Keratinocyte (primary cell): ENCODE results near the gene DUSP18. TPM values are rescaled to one million over a fixed set of nuclear protein-coding genes. Genes with fewer than 3 reads are reported as not detected.
"Not testable (repeated sequence)": the region's sequence is repeated elsewhere in the genome, so short reads cannot be mapped to it uniquely, and the experiment has no call there.

Experiments
- DNase-seq: peaks from one replicate; pipeline ENCODE4 v3.0.0-alpha.2; 2011; ENCODE audit warnings: low read depth, missing footprints, low spot score
- FAIRE-seq: peaks from 2 replicates; lab custom pipeline; 2011; peaks lifted over from hg19 to GRCh38; lab: Jason Lieb, UNC
- H2AFZ ChIP-seq: 2 replicates; pipeline ENCODE4 v1.6.0; 2012; ENCODE audit warnings: low read length, control low read depth, inconsistent platforms; ENCODE audit not compliant: control insufficient read depth
- H3K27ac ChIP-seq: 2 replicates; pipeline ENCODE4 v1.5.1; 2011; ENCODE audit warnings: low read length; ENCODE audit not compliant: control insufficient read depth, insufficient read depth
- H3K27me3 ChIP-seq: 3 replicates; pipeline ENCODE4 v1.6.0; 2011; ENCODE audit warnings: low read length; ENCODE audit not compliant: control insufficient read depth, insufficient read depth; ENCODE audit errors: extremely low read depth
- H3K36me3 ChIP-seq, 2 experiments: 2 replicates in 1 of 2; 3 replicates in 1 of 2; pipeline ENCODE4 v1.5.1; 2011; ENCODE audit warnings: low read length in 2 of 2, mild to moderate bottlenecking in 1 of 2; ENCODE audit not compliant: control insufficient read depth in 2 of 2, insufficient read depth in 2 of 2; ENCODE audit errors: extremely low read depth in 1 of 2
- H3K4me1 ChIP-seq: 3 replicates; pipeline ENCODE4 v1.5.1; 2011; ENCODE audit warnings: low read length; ENCODE audit not compliant: control insufficient read depth, insufficient read depth; ENCODE audit errors: extremely low read depth
- H3K4me2 ChIP-seq: 3 replicates; pipeline ENCODE4 v1.6.0; 2011; ENCODE audit warnings: low read depth, low read length; ENCODE audit not compliant: control insufficient read depth, insufficient read depth; ENCODE audit errors: extremely low read depth
- H3K4me3 ChIP-seq, 3 experiments: fragments of 200-600 bp in 1 of 3; sonication (generic) in 1 of 3; 2 replicates in 2 of 3; 3 replicates in 1 of 3; pipeline ENCODE4 v1.5.1; 2011 to 2016; ENCODE audit warnings: low read length in 3 of 3, mild to moderate bottlenecking in 3 of 3, control low read depth in 2 of 3, inconsistent platforms in 1 of 3, low read depth in 1 of 3, mixed read lengths in 1 of 3, mixed run types in 1 of 3, moderate library complexity in 1 of 3; ENCODE audit not compliant: control insufficient read depth in 2 of 3, insufficient read depth in 2 of 3; ENCODE audit errors: extremely low read depth in 1 of 3
- H3K79me2 ChIP-seq: 2 replicates; pipeline ENCODE4 v1.6.0; 2012; ENCODE audit warnings: low read length; ENCODE audit not compliant: control insufficient read depth, insufficient read depth
- H3K9ac ChIP-seq: 3 replicates; pipeline ENCODE4 v1.6.0; 2011; ENCODE audit warnings: low read length; ENCODE audit not compliant: control insufficient read depth, insufficient read depth; ENCODE audit errors: extremely low read depth
- H3K9me1 ChIP-seq: 3 replicates; pipeline ENCODE4 v1.6.0; 2011; ENCODE audit warnings: low read length; ENCODE audit not compliant: control insufficient read depth, insufficient read depth; ENCODE audit errors: extremely low read depth
- H3K9me3 ChIP-seq: 2 replicates; pipeline ENCODE4 v1.5.1; 2012; ENCODE audit warnings: low read depth, low read length; ENCODE audit not compliant: control insufficient read depth
- H4K20me1 ChIP-seq: 3 replicates; pipeline ENCODE4 v1.6.0; 2011; ENCODE audit warnings: low read length; ENCODE audit not compliant: control insufficient read depth, insufficient read depth; ENCODE audit errors: extremely low read depth
- CTCF ChIP-seq, 3 experiments: IDR thresholded peaks in 1 of 3; conservative IDR thresholded peaks in 1 of 3; optimal IDR thresholded peaks in 1 of 3; 2 replicates in 2 of 3; 3 replicates in 1 of 3; pipeline versions ENCODE3 to v1.5.1; 2011; ENCODE audit warnings: low read length in 3 of 3, mild to moderate bottlenecking in 3 of 3, moderate library complexity in 2 of 3, control low read depth in 1 of 3, inconsistent platforms in 1 of 3; ENCODE audit not compliant: insufficient read depth in 2 of 3; ENCODE audit errors: extremely low read depth in 1 of 3
- EZH2 ChIP-seq: IDR thresholded peaks from one replicate; pipeline ENCODE4 v1.6.1; 2012; ENCODE audit warnings: inconsistent platforms, mild to moderate bottlenecking, low read length, moderate library complexity
- dilution Hi-C: fragments of 300-500 bp; cut with MboI; formaldehyde crosslinking; loops from one replicate; pipeline ENCODE4 v1.7.0; 2020; ENCODE audit warnings: low sequenced_read_pairs; ENCODE audit not compliant: extremely low pct_ligation_motif_present
- polyA plus RNA-seq, 5 experiments: library from polyadenylated mRNA; depleted of rRNA in 3 of 5; stranded (reverse) in 3 of 5; stranded (forward) in 1 of 5; unstranded in 1 of 5; fragments of >200 nt; gene quantifications; 1 replicate in 1 of 5; 2 replicates in 3 of 5; 3 replicates in 1 of 5; pipeline versions ENCODE4 v1.2.1 to v1.2.3, GENCODE V29; 2011 to 2012; ENCODE audit warnings: missing spikeins in 2 of 5, low read depth in 1 of 5, low replicate concordance in 1 of 5

DUSP18 gene
- polyA plus RNA-seq, 1 donor (not counting 4 experiments of a cell fraction or from before 2014, with no cell fraction given), result 12.6 TPM

DNA sequence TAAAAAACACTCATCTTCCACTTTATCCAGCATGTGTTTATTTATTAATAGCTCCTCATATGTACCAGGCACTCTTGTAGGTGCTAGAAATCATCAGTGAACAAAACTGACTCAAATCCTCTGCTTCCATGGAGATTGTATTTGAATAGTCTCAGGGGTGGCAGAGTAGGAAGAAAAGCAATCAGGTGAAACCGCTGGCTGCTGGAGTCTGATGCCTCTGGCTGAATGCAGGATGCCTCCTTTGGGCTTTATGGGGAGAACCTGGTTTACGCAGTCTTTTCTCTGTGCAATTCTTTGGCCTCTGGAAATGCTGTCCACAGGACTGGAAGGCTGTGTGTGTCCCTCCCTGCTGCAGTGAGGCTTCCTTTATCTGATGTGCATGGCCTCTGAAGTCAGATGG lies 14.2 kb upstream of the DUSP18 start:
- TF ChIP-seq CTCF (optimal IDR thresholded peaks at IDR 0.05 in 1 of 3, IDR thresholded peaks at IDR 0.05 in 1 of 3, conservative IDR thresholded peaks at IDR 0.05 in 1 of 3; ENCODE audit: extremely low read depth in 1 of 3, insufficient read depth in 2 of 3, low read length in 3 of 3) (no peak), EZH2 (no peak)
- no peak overlapping the region for H3K27ac ChIP-seq
- no peaks in the 10 kb centered on the region for H4K20me1 ChIP-seq
- no peak overlapping the region for H3K4me2 ChIP-seq
- no peaks in the 10 kb centered on the region for H3K4me1 ChIP-seq
- H3K9me1 ChIP-seq, result no peaks in the 10 kb centered on the region
- H3K27me3 ChIP-seq, result peaks cover 19% of the 10 kb centered on the region
- no peak overlapping the region for H3K9ac ChIP-seq
- FAIRE-seq (no peak), DNase-seq (no peak)
- no peak overlapping the region for H2AFZ ChIP-seq
- H3K4me3 ChIP-seq, result no peak overlapping the region
- H3K9me3 ChIP-seq, result no peaks in the 10 kb centered on the region
- H3K79me2 ChIP-seq, result no peaks in the 10 kb centered on the region
- H3K36me3 ChIP-seq, result no peaks in the 10 kb centered on the region
- dilution Hi-C loops, result no loop called here

GRCh38 chr22:30680991-30681770 lies 13.5 kb upstream of the DUSP18 start:
- H3K36me3 ChIP-seq, result no peaks in the 10 kb centered on the region
- H3K9me3 ChIP-seq, result no peaks in the 10 kb centered on the region
- H3K27me3 ChIP-seq, result peaks cover 21% of the 10 kb centered on the region
- H3K79me2 ChIP-seq, result no peaks in the 10 kb centered on the region
- H4K20me1 ChIP-seq, result no peaks in the 10 kb centered on the region
- no peaks in the 10 kb centered on the region for H3K4me1 ChIP-seq
- H3K4me2 ChIP-seq, result no peak overlapping the region
- DNase-seq (no peak), FAIRE-seq (no peak)
- H3K9me1 ChIP-seq, result no peaks in the 10 kb centered on the region
- H2AFZ ChIP-seq, result no peak overlapping the region
- H3K4me3 ChIP-seq, result no peak overlapping the region
- H3K9ac ChIP-seq, result no peak overlapping the region
- dilution Hi-C loops, result no loop called here
- TF ChIP-seq CTCF (optimal IDR thresholded peaks at IDR 0.05 in 1 of 3, IDR thresholded peaks at IDR 0.05 in 1 of 3, conservative IDR thresholded peaks at IDR 0.05 in 1 of 3; ENCODE audit: extremely low read depth in 1 of 3, insufficient read depth in 2 of 3, low read length in 3 of 3) (no peak), EZH2 (no peak)
- no peak overlapping the region for H3K27ac ChIP-seq

DNA sequence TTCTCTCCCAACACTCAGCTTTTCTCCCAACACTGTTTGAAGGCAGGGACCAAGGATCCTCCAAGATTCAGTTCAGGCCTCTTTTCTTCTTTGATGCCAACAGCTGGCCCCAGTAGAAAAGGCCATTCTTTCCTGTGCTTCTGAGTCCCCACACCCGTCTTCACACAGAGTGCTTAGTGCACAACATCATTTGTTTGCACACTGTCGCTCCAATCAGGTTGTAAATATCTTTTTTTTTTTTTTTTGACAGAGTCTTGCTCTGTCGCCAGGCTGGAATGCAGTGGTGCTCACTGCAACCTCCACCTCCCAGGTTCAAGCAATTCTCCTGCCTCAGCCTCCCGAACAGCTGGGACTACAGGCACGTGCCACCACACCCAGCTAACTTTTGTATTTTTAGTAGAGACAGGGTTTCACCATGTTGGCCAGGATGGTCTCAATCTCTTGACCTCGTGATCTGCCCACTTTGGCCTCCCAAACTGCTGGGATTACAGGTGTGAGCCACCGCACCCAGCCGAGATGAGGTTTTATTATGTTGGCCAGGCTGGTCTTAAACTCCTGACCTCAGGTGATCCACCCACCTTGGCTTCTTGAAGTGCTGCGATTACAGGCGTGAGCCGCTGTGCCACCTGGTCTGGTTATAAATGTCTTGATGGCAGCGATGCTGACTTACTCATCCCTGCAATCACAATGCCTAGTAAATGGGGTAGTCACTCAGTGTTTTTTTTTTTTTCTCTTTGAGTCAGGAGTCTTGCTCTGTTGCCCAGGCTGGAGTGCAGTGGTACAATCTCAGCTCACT lies 12.4 kb upstream of the DUSP18 start:
- FAIRE-seq, H3K4me3 ChIP-seq, H3K4me2 ChIP-seq, H3K27ac ChIP-seq, H3K4me1 ChIP-seq, dilution Hi-C loops, H2AFZ ChIP-seq, H3K9ac ChIP-seq, H4K20me1 ChIP-seq, H3K36me3 ChIP-seq, H3K9me1 ChIP-seq, H3K79me2 ChIP-seq, DNase-seq, H3K9me3 ChIP-seq: not testable (repeated sequence)
- peaks cover 21% of the 10 kb centered on the region for H3K27me3 ChIP-seq
